ENCODE measurements around the gene SH3BGR.

- TF ChIP-seq POLR2A (IDR thresholded peaks at IDR 0.05) (no peak), CTCF (IDR thresholded peaks at IDR 0.05) (no peak)
These were observed 58.5 kb downstream of the SH3BGR start for GRCh38 chr21:39510240-39510639.

Measured in body of pancreas (tissue), 4 donors.